ENCODE data around the gene TBX3.

The TBX3 gene

GRCh38 chr12:114690267-114691135, 6.5 kb upstream of the TBX3 start:
- TF ChIP-seq GATA2 (IDR thresholded peaks at IDR 0.05; ENCODE audit: low read depth, low read length): no peak

GRCh38 chr12:114689075-114689994, 5.4 kb upstream of the TBX3 start:
- TF ChIP-seq GATA3 (IDR thresholded peaks at IDR 0.05; ENCODE audit: low read depth, low read length): no peak
- TF ChIP-seq GATA2 (IDR thresholded peaks at IDR 0.05; ENCODE audit: low read depth, low read length): no peak

- TF ChIP-seq GATA2 (IDR thresholded peaks at IDR 0.05; ENCODE audit: low read depth, low read length) (no peak), GATA3 (IDR thresholded peaks at IDR 0.05; ENCODE audit: low read depth, low read length) (no peak)
Measured at GRCh38 chr12:114688256-114688845, 4.4 kb upstream of the TBX3 start.

- TF ChIP-seq GATA3 (IDR thresholded peaks at IDR 0.05; ENCODE audit: low read depth, low read length) (no peak), GATA2 (IDR thresholded peaks at IDR 0.05; ENCODE audit: low read depth, low read length) (no peak)
Measured at GRCh38 chr12:114687802-114688201, 3.8 kb upstream of the TBX3 start.

GRCh38 chr12:114686773-114687500, 3.0 kb upstream of the TBX3 start:
- TF ChIP-seq GATA3 (IDR thresholded peaks at IDR 0.05; ENCODE audit: low read depth, low read length): no peak
- no peak for TF ChIP-seq GATA2 (IDR thresholded peaks at IDR 0.05; ENCODE audit: low read depth, low read length)

- no peak for TF ChIP-seq GATA3 (IDR thresholded peaks at IDR 0.05; ENCODE audit: low read depth, low read length)
- TF ChIP-seq GATA2 (IDR thresholded peaks at IDR 0.05; ENCODE audit: low read depth, low read length): no peak
Measured at GRCh38 chr12:114686426-114686772, 2.4 kb upstream of the TBX3 start.

GRCh38 chr12:114685869-114686268, 1.9 kb upstream of the TBX3 start:
- TF ChIP-seq GATA3 (IDR thresholded peaks at IDR 0.05; ENCODE audit: low read depth, low read length) (no peak), GATA2 (IDR thresholded peaks at IDR 0.05; ENCODE audit: low read depth, low read length) (no peak)

- no peak for TF ChIP-seq GATA3 (IDR thresholded peaks at IDR 0.05; ENCODE audit: low read depth, low read length)
- peak; percentile 77 for TF ChIP-seq GATA2 (IDR thresholded peaks at IDR 0.05; ENCODE audit: low read depth, low read length)
Measured at GRCh38 chr12:114685320-114685781, 1.4 kb upstream of the TBX3 start.

- TF ChIP-seq GATA3 (IDR thresholded peaks at IDR 0.05; ENCODE audit: low read depth, low read length) (no peak), GATA2 (IDR thresholded peaks at IDR 0.05; ENCODE audit: low read depth, low read length) (no peak)
Measured at GRCh38 chr12:114684870-114685273, 897 bp upstream of the TBX3 start.

- TF ChIP-seq GATA3 (IDR thresholded peaks at IDR 0.05; ENCODE audit: low read depth, low read length): no peak
- no peak for TF ChIP-seq GATA2 (IDR thresholded peaks at IDR 0.05; ENCODE audit: low read depth, low read length)
Measured at GRCh38 chr12:114683709-114684097, 272 bp downstream of the TBX3 start.

- TF ChIP-seq GATA3 (IDR thresholded peaks at IDR 0.05; ENCODE audit: low read depth, low read length) (no peak), GATA2 (IDR thresholded peaks at IDR 0.05; ENCODE audit: low read depth, low read length) (no peak)
Measured at GRCh38 chr12:114682785-114683708, 928 bp downstream of the TBX3 start.

GRCh38 chr12:114682106-114682784, 1.7 kb downstream of the TBX3 start:
- no peak for TF ChIP-seq GATA3 (IDR thresholded peaks at IDR 0.05; ENCODE audit: low read depth, low read length)
- TF ChIP-seq GATA2 (IDR thresholded peaks at IDR 0.05; ENCODE audit: low read depth, low read length): no peak

Measured in SH-SY5Y (cell line).